GM12892 (cell line): ENCODE data around the gene PIP5KL1.

ENCODE experiments used
- POLR2A ChIP-seq: IDR thresholded peaks from 2 replicates; pipeline ENCODE4 v1.6.1; 2011; ENCODE audit warnings: low read depth, low read length, control low read depth
- POLR2AphosphoS5 ChIP-seq: IDR thresholded peaks from 2 replicates; pipeline ENCODE4 v1.6.1; 2011; ENCODE audit warnings: low read depth, low read length, control low read depth

DNA sequence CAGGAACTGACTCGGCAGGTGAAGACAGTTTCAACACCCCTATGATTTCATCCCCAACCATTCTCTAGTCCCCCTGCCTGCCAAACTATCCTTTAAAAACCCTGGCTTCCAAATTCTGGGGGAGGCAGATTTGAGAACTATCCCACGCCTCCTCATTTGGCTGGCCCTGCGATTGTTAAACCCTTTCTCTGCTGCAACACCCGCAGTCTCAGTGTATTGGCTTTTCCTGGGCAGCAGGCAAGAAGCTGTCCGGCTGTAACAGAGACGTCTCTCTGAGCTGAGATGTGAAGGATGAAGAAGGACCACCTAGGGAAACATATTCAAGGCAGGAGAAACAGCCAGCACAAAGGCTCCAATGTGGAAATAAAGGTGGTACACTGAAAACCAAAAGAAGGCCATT is 37.7 kb downstream of the PIP5KL1 start:
- TF ChIP-seq POLR2A (no peak), POLR2AphosphoS5 (no peak)
